T-helper 2 cell treated with Interferon-gamma antibody and Interleukin-4, amounts not matched to agents 5 μg/mL and 100 μg/mL, for 36 hours (primary cell): Measurements from ENCODE around the gene REXO4.
A peak's percentile ranks its signal among the peaks of the same experiment; 100 is the strongest.

Source experiments
- DNase-seq: peaks from one replicate; pipeline ENCODE4 v3.0.0; 2021; ENCODE audit warnings: low spot score
- H3K27ac Mint-ChIP-seq: one replicate; pipeline ENCODE4 v1.8.0; 2021; ENCODE audit warnings: mild to moderate bottlenecking, mixed read lengths
- H3K27me3 Mint-ChIP-seq: one replicate; pipeline ENCODE4 v1.8.0; 2021; ENCODE audit warnings: low read depth, mixed read lengths
- H3K36me3 Mint-ChIP-seq: one replicate; pipeline ENCODE4 v1.8.0; 2021; ENCODE audit warnings: low read depth, mixed read lengths
- H3K4me1 Mint-ChIP-seq: one replicate; pipeline ENCODE4 v1.8.0; 2021; ENCODE audit warnings: low read depth, mixed read lengths
- H3K4me3 Mint-ChIP-seq: one replicate; pipeline ENCODE4 v1.8.0; 2022; ENCODE audit warnings: mild to moderate bottlenecking, moderate library complexity, mixed read lengths
- H3K9me3 Mint-ChIP-seq: one replicate; pipeline ENCODE4 v1.8.0; 2021; ENCODE audit warnings: mixed read lengths

The REXO4 gene

DNA sequence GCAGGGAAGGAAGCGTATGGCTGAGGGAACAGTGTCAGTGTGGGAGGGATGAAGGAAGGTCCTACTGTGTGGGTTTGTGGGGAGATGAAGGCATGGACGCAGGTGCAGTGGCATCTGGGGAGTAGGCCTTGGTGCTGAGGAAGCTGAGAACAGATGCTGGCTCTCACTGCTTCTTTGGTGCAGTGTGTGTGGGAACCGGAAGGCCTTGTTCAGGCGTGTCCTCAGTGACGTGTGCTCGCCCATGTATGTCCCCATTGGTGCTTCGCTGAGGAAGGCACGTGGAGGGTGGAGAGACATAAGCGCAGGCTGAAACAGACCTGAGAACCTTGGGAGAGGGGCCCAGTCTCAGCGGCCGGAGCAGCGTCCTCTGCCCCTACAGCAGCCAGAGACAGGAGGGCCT lies 23.1 kb upstream of the REXO4 start:
- DNase-seq: no peak
- Mint-ChIP-seq H3K36me3 (no peaks in the 10 kb centered on the region), H3K27me3 (no peaks in the 10 kb centered on the region), H3K27ac (no peak overlapping the region), H3K4me1 (no peaks in the 10 kb centered on the region), H3K9me3 (no peaks in the 10 kb centered on the region), H3K4me3 (no peak overlapping the region)

DNA sequence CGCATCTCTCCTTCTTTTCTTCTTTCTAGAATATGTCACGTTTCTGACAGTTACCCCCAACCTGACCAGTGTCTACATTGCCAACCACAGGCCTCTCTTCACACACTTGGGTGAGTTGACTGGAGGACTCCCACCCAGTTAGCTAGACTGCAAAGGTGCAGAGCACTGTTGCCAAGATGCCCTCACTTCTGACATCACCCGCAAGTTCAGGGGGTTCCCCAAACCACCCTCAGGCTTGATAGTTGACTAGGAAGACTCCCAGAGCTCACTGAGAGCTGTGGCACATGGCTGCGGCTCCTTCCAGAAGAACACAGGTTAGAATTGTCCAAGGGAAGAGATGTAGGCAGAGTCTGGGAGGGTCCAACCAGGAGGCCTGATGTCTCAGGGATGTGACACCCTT lies 21.5 kb upstream of the REXO4 start:
- DNase-seq: no peak
- Mint-ChIP-seq H3K4me1 (no peaks in the 10 kb centered on the region), H3K9me3 (no peaks in the 10 kb centered on the region), H3K4me3 (no peak overlapping the region), H3K27me3 (no peaks in the 10 kb centered on the region), H3K36me3 (no peaks in the 10 kb centered on the region), H3K27ac (no peak overlapping the region)

DNA sequence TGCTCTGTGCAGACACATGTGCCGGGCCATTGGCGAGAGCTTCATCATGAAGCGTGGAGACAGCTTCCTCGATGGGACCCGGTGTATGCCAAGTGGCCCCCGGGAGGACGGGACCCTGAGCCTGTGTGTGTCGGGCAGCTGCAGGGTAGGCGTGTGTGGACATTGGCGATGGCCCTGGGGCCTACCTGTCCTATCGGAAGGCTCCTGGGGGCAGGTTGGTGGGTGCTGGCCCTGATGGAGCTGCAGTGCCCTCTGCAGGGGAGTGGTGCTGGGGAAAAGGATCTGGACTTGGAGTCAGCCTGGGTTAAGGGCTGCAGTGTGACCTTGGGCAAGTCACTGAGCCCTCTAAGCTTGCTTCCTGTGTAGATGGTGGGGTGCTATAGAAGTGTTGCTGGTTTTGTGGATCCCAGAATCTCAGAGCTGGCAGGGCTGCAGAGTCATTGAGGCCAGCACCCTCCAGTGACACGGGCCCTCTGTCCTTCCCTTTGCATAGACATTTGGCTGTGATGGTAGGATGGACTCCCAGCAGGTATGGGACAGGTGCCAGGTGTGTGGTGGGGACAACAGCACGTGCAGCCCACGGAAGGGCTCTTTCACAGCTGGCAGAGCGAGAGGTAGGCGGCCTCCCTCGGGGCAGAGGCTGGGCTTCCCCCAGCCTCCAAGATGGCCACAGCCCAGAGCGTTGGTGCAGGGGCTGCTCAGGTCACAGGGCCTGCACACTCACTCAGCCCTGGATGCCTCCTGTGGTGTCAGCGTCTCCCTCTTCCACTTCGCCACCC lies 20.1 kb upstream of the REXO4 start:
- Mint-ChIP-seq H3K27me3 (no peaks in the 10 kb centered on the region), H3K9me3 (no peaks in the 10 kb centered on the region), H3K36me3 (no peaks in the 10 kb centered on the region), H3K27ac (no peak overlapping the region), H3K4me1 (no peaks in the 10 kb centered on the region), H3K4me3 (no peak overlapping the region)
- no peak for DNase-seq

DNA sequence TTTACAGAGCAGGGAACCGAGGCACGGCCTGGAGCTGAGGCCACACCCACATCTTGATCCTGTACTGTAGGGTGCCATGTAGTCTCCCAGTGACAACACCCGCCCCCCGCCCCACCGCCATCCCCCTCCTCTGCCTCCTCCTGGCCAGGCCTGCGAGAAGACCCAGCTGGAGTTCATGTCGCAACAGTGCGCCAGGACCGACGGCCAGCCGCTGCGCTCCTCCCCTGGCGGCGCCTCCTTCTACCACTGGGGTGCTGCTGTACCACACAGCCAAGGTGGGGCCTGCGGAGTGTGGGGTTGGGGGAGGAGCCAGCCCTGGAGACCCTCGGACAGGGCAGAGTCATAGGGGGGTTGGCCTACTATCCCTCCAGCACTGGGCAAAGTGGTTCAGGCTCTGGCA lies 18.9 kb upstream of the REXO4 start:
- no peak for DNase-seq
- Mint-ChIP-seq H3K27me3 (no peaks in the 10 kb centered on the region), H3K9me3 (no peaks in the 10 kb centered on the region), H3K27ac (no peak overlapping the region), H3K36me3 (no peaks in the 10 kb centered on the region), H3K4me3 (no peak overlapping the region), H3K4me1 (no peaks in the 10 kb centered on the region)

DNA sequence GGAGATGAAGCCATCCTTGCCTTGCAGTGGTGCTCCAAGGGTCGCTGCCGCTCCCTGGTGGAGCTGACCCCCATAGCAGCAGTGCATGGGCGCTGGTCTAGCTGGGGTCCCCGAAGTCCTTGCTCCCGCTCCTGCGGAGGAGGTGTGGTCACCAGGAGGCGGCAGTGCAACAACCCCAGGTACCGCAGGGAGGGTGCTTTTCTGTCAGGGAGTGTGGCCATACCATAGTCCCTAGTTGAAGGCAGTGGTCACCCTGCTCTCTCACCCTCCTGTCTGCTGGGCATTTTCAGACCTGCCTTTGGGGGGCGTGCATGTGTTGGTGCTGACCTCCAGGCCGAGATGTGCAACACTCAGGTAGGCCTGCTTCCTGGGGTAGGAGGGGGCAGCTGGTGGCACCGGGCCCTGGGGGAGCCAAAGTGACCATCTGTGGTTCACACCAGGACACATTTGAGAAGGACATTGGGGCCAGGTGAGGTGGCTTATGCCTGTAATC lies 15.6 kb upstream of the REXO4 start:
- Mint-ChIP-seq H3K27ac (no peak overlapping the region), H3K27me3 (peaks cover 11% of the 10 kb centered on the region), H3K4me1 (no peaks in the 10 kb centered on the region), H3K4me3 (no peak overlapping the region), H3K36me3 (no peaks in the 10 kb centered on the region), H3K9me3 (no peaks in the 10 kb centered on the region)
- no peak for DNase-seq

DNA sequence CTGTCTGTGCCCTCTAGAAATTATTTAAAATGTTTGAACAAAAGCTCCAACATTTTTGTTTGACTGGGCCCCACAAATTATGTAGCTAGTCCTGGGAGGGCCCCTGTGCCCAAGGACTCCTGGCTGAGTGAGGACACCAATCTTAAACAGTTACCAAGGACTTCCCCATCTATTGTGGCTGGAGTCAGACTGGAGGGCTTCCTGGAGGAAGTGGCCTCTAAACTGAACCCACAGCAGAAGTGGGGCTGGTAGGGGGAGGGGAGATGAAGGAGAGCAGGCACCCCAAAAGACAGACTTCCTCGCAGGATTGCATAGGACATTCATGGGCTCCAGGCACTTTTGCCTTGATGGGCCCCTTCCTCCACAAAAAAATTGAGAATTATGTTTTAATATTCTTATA lies 12.4 kb upstream of the REXO4 start:
- no peak for DNase-seq
- H3K4me1 Mint-ChIP-seq: no peaks in the 10 kb centered on the region
- H3K27me3 Mint-ChIP-seq: peaks cover 25% of the 10 kb centered on the region
- no peaks in the 10 kb centered on the region for H3K9me3 Mint-ChIP-seq
- no peaks in the 10 kb centered on the region for H3K36me3 Mint-ChIP-seq
- no peak overlapping the region for H3K27ac Mint-ChIP-seq
- no peak overlapping the region for H3K4me3 Mint-ChIP-seq

DNA sequence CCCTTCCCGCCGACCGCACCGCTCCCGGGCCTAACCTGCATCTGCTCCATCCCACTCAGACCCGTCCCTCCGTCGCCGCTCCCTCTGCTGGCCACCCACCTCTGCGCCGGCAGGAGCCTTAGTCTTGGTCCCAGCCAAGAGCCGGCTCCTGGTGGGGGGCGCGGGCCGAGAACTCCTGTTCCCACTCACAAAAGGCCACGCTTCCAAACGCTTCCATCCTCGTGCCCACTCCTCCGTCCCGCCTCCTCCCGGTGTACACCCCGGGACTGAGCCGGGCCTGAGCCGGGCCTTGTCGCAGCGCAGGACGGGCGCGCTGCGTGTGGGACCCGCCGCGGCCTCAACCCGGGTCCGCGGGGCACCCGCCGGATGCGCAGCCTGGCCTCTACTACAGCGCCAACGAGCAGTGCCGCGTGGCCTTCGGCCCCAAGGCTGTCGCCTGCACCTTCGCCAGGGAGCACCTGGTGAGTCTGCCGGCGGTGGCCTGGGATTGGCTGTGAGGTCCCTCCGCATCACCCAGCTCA lies 11.9 kb upstream of the REXO4 start:
- no peaks in the 10 kb centered on the region for H3K9me3 Mint-ChIP-seq
- H3K4me3 Mint-ChIP-seq: no peak overlapping the region
- H3K36me3 Mint-ChIP-seq: no peaks in the 10 kb centered on the region
- peaks cover 25% of the 10 kb centered on the region for H3K27me3 Mint-ChIP-seq
- H3K4me1 Mint-ChIP-seq: no peaks in the 10 kb centered on the region
- DNase-seq: no peak
- H3K27ac Mint-ChIP-seq: no peak overlapping the region

DNA sequence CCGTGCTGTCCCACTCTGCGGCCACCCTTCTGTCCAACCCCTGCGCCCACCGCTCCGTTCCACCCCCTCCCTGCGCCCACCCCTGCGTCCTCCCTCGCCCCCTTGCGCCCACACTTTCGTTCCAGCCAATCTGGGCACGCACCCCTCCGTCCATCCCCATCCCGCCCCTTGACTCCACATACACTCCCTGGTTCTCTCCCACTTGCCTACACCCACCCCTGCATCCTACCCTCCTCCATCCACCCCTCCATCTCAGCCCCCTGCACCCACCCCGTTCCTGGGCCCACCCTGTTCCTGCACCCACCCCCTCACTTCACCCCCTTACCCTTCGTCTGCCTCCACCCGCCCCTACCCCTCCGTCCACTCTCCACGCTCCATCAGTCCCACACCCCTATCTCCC lies 11.4 kb upstream of the REXO4 start:
- no peak overlapping the region for H3K27ac Mint-ChIP-seq
- H3K4me1 Mint-ChIP-seq: no peaks in the 10 kb centered on the region
- no peak overlapping the region for H3K4me3 Mint-ChIP-seq
- H3K36me3 Mint-ChIP-seq: no peaks in the 10 kb centered on the region
- DNase-seq: no peak
- H3K27me3 Mint-ChIP-seq: peaks cover 25% of the 10 kb centered on the region
- H3K9me3 Mint-ChIP-seq: no peaks in the 10 kb centered on the region

DNA sequence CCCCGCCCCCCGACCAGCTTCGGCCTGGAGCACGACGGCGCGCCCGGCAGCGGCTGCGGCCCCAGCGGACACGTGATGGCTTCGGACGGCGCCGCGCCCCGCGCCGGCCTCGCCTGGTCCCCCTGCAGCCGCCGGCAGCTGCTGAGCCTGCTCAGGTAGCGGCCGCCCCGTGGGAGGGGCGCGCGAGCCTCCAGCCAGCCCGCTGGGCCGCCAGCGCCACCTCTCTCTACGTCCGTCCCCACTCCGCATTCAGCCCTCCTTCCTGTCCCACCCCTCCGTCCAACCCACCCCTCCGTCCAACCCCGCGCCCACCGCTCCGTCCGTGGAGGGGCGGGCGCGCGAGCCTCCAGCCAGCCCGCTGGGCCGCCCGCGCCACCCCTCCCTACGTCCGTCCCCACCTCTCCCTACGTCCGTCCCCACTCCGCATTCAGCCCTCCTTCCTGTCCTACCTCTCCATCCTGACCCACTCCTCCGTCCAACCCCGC lies 10.8 kb upstream of the REXO4 start:
- H3K4me3 Mint-ChIP-seq: no peak overlapping the region
- DNase-seq: no peak
- no peaks in the 10 kb centered on the region for H3K36me3 Mint-ChIP-seq
- no peaks in the 10 kb centered on the region for H3K9me3 Mint-ChIP-seq
- H3K27ac Mint-ChIP-seq: no peak overlapping the region
- peaks cover 25% of the 10 kb centered on the region for H3K27me3 Mint-ChIP-seq
- no peaks in the 10 kb centered on the region for H3K4me1 Mint-ChIP-seq

DNA sequence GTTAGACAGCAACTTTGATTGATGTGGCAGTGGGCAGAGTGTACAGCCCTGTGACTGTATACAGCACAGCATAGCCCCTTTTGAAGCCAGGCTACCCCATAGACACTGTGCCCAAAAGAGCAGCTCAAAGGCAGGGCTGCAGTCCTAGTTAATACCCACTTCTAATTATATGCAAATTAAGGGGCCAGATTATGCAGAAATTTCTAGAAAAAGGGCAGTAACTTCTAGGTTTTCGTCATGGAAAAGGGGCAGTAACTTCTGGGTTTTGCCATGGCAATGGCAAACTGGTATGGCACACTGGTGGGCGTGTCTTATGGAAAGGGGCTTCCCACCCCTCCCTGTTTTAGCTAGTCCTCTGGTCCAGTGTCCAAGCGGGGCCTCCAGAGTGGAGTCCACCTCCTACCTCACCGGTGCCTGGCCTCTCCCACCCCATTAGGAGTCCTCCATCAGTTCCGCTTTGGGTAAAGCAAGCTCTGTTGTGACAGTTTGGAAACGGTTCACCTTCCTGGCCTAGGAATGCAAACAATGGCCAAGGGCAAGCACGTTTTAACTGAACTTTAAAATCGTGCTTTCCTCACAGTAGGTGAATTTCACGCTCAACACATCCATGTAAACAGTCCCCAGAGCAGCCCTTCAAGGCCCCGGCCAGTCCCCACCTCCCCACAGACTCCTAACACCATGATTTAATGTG lies 10.0 kb upstream of the REXO4 start:
- Mint-ChIP-seq H3K9me3 (no peaks in the 10 kb centered on the region), H3K4me3 (peak overlapping the region; percentile 40), H3K36me3 (no peaks in the 10 kb centered on the region), H3K27ac (no peak overlapping the region), H3K4me1 (no peaks in the 10 kb centered on the region), H3K27me3 (peaks cover 25% of the 10 kb centered on the region)
- DNase-seq: no peak

DNA sequence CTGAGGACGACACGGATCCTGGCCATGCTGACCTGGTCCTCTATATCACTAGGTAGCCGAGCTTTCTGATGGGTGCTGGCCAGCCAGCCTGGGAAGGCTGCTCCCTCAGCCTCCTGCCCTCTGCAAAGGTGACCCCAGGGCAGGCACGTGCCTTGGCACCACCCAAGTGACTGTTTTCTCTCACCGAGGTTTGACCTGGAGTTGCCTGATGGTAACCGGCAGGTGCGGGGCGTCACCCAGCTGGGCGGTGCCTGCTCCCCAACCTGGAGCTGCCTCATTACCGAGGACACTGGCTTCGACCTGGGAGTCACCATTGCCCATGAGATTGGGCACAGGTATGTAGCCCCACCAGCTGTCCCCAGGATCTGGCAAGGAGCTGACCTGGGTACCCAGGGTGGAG lies 8.2 kb upstream of the REXO4 start:
- Mint-ChIP-seq H3K27ac (no peak overlapping the region), H3K4me1 (peaks cover 6% of the 10 kb centered on the region), H3K36me3 (no peaks in the 10 kb centered on the region), H3K4me3 (no peak overlapping the region), H3K9me3 (no peaks in the 10 kb centered on the region), H3K27me3 (peaks cover 25% of the 10 kb centered on the region)
- no peak for DNase-seq

DNA sequence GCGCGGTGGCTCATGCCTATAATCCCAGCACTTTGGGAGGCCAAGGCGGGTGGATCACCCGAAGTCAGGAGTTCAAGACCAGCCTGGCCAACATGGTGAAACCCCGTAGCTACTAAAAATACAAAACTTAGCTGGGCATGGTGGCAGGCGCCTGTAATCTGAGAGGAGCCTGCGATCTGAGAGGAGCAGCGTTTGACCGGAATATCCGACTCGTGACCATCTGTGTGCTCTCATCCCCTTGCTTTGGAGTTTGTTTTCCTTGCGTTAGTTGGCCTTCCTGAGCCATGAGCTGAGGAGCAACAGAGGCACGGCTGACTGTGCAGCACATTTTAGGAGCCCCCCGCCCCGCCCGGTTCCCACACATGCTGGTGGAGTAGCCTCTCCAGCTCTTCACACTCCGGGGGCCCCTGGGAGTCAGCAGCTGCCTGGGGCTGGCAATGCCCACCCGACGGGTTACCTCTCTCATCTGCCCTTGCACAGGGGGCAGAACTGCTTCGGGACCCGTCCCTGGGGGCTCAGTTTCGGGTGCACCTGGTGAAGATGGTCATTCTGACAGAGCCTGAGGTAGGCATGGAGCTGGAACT lies 7.3 kb upstream of the REXO4 start:
- DNase-seq: no peak
- Mint-ChIP-seq H3K9me3 (no peaks in the 10 kb centered on the region), H3K27ac (no peak overlapping the region), H3K36me3 (no peaks in the 10 kb centered on the region), H3K4me1 (peaks cover 10% of the 10 kb centered on the region), H3K27me3 (peaks cover 19% of the 10 kb centered on the region), H3K4me3 (no peak overlapping the region)

DNA sequence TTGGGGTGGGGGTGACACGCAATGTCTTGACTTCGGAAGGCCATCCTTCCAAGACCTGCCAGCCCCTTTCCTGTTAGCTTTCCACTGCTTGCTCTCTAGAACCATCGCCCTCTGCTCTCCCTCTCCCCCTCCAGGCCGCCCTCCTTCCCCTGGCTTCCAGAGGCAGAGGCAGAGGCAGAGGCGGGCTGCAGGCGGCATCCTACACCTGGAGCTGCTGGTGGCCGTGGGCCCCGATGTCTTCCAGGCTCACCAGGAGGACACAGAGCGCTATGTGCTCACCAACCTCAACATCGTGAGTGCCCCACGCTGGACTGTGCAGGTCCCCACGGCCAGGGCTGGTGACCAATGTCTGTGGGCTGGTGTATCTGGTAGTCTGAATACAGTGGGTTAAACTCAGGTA lies 6.4 kb upstream of the REXO4 start:
- Mint-ChIP-seq H3K4me3 (no peak overlapping the region), H3K27ac (no peak overlapping the region), H3K27me3 (peaks cover 14% of the 10 kb centered on the region), H3K4me1 (peaks cover 13% of the 10 kb centered on the region), H3K36me3 (no peaks in the 10 kb centered on the region), H3K9me3 (no peaks in the 10 kb centered on the region)
- DNase-seq: no peak

DNA sequence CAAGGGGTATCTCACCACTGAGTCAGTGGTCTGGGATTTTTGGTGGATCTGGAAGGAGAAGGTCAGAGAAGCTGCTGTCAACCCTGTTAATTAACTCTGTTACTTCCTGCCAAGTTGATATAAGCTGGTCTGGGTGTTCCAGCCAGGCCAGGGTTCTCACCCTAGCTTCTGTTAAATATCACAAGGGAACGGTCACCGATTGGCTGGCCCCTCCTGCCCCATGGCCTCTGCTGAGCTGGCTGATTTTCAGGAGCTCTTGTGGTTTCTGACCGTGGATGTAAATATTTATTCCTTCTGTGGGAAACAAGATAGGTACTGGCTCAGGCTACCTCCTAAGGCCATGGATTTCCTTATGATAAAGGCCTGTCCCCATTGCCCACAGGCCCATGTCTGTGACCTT lies 5.4 kb upstream of the REXO4 start:
- H3K27me3 Mint-ChIP-seq: peaks cover 14% of the 10 kb centered on the region
- H3K9me3 Mint-ChIP-seq: no peaks in the 10 kb centered on the region
- H3K4me3 Mint-ChIP-seq: no peak overlapping the region
- H3K36me3 Mint-ChIP-seq: peaks cover 2% of the 10 kb centered on the region
- H3K4me1 Mint-ChIP-seq: peaks cover 21% of the 10 kb centered on the region
- no peak overlapping the region for H3K27ac Mint-ChIP-seq
- no peak for DNase-seq
